GOT3 (cell line): ENCODE results near the gene ZXDA.
"Not testable (repeated sequence)": the region's sequence is repeated elsewhere in the genome, so short reads cannot be mapped to it uniquely, and the experiment has no call there.

Experiments
- DNase-seq: peaks from one replicate; lab custom pipeline; 2025; ENCODE audit warnings: mixed read lengths; lab: John Stamatoyannopoulos, UW

Gene ZXDA, protein sequence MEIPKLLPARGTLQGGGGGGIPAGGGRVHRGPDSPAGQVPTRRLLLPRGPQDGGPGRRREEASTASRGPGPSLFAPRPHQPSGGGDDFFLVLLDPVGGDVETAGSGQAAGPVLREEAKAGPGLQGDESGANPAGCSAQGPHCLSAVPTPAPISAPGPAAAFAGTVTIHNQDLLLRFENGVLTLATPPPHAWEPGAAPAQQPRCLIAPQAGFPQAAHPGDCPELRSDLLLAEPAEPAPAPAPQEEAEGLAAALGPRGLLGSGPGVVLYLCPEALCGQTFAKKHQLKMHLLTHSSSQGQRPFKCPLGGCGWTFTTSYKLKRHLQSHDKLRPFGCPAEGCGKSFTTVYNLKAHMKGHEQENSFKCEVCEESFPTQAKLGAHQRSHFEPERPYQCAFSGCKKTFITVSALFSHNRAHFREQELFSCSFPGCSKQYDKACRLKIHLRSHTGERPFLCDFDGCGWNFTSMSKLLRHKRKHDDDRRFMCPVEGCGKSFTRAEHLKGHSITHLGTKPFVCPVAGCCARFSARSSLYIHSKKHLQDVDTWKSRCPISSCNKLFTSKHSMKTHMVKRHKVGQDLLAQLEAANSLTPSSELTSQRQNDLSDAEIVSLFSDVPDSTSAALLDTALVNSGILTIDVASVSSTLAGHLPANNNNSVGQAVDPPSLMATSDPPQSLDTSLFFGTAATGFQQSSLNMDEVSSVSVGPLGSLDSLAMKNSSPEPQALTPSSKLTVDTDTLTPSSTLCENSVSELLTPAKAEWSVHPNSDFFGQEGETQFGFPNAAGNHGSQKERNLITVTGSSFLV

DNA sequence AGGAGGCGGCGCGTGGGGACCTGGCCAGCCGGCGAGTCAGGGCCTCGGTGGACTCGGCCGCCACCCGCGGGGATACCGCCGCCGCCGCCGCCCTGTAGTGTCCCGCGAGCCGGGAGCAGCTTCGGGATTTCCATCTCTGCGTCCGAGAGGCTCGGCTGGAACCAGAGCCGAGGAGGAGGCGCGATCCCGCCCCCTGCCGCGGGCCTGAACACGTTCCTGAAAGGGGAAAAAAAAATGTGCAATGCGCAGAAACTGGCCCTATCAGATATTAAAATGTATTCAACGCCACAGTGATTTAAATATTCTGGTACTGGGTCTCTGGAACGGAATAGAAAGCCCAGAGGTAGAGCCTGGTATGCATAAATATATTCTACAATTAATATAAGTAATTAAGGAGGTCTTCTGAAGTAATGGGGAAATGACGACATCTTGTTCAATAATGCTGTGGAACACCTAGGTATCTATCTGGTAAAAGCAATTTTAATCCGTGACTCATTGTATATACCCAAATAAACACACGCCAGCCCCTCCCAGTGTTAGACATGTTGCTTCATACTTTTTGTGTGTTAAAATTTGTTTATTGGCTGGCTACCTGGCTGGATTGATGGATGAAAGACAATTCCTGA is at the start of gene ZXDA:
TSS of gene ZXDA (minus strand) at position 172 of the 626 bp plus-strand sequence. CDS start at position 134, 38 bp downstream.
- DNase-seq, result not testable (repeated sequence)

DNA sequence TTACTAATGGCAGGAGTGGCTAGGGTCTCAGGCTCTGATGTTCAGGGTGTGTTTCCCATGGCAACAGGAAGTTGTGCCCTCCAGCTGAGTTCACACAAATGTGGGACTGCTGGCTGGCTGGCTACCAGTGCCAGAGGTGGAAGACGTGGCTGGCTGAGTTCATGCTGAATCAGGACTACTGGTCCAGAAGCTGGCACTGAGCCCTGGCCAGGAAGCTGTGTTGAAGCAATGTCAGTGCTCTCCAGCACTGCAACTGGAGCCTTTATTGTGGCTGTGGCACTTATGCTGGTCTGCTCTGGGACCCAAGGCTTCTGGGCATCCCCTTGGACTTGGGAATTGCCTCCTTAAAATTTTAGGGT is 42.0 kb upstream of the ZXDA start:
- DNase-seq, result no peak

DNA sequence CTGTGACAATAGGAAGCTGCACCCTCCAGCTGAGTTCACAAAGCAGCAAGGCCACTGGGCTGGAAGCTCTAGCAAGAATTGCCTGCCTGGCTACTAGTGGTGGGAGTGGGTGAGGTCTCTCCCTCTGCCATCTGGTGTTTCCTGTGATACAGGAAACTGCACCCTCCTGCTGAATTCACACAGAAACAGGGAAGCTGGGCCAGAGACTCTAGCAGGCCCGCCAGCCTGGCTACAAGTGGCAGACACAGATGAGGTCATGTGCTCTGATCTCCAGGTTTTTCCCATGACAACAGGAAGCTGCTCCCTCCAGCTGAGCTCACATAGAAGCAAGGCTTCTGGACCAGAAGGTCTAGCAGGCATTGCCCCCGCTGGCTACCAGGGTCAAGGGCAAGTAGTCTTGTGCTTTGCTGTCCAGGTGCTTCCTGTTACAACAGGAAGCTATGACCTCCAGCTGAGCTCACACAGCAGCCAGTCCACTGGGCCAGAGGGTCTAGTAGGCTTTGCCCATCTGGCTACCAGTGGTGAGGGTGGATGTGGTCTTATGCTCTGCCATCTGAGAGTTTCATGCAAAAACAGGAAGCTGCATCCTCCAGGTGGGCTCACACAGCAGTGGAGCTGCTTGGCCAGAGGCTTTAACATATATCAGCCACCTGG is 41.5 kb upstream of the ZXDA start:
- DNase-seq, result no peak

DNA sequence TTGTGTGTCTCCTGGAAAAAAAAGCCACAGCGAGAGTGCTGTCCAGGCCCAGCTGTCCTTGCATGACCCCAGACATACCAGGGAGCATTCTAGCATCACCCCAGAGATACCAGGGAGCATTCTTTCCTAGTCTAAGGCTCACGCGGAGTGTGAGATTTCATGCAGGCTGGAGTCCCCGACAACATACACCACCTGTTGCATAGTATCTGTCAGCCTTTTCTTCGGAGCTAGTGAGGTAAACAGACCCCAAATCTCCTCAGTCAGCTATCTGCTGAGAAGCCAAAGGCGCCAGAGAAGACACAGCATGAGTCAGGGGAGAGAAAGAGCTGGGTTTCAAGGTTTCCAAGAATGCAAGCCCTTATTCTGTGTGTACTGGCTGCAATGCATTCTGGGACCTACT is 23.1 kb upstream of the ZXDA start:
- no peak for DNase-seq

DNA sequence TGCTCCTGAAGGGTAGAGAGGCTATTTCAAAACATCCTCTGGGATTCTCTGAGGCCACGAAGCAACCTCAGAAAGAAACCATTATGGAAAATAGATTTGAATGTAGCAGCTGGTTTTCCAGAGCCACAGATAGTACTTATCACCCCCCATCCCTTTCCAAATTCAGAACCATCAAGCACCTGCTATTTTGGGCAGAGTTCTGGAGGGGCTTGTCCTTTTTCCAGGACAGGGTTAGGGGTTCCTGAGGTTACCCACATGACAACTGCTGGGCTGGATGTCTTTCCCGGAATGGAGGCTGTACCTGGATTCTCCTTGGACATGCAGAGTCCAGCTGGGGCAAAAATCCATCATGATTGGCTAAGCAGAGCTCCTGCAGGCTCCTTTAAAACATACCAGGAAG is 22.0 kb upstream of the ZXDA start:
- no peak for DNase-seq

DNA sequence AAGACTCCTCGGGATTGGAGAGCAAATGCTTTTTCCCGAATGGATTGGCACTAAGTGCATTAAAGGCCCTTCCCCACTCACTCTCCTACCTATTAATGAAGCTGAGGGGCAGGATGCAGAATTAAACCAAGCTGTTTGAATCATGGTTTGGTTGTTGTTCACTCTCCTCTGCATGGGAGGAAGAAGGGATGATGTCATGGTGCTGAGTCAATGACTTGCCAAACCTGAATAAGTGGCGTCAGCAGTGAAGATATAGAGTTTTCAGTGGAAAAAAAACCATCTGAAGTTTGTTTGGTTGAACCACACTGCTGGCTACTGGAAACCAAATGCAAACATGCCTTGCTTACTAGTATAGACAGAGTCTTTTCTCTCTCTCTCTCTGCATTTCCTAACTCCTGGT is 19.8 kb upstream of the ZXDA start:
- DNase-seq, result no peak

DNA sequence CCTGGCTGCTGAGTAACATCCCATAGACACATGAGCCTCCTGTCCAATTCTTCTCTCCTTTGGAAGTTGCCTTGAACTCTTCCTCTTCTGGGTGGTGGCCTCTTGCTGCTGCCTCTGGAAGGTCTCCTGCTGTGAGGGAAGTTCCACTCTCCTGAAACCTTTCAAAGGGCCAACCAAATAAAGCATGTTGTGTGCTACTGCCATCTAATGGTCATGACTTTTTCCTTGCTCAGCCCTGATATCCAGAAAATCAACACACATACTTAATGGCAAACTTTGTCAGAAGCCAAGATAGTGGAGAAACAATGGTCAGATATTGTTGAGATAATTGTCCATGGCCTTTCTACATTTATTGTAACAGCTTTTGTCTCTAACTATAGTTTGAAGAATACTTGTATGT is 19.1 kb upstream of the ZXDA start:
- DNase-seq, result no peak

DNA sequence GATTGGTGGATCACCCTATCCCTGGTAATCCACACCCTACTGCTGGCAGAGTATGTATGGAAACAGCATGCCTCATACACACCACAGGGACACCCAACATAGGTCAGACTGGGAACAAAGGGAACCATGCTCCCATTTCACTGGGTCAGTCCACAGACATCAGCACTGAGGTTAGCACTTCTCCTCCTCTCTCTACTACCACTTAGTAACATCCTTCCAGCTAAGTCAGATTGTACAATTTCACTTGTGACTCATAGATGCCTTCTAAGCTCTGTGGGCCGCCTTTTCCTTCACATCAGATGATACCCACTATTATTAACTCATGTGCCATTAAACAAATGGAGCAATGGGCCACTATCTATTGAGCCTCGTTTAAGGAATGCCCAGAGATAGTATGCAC is 15.5 kb upstream of the ZXDA start:
- DNase-seq, result no peak

DNA sequence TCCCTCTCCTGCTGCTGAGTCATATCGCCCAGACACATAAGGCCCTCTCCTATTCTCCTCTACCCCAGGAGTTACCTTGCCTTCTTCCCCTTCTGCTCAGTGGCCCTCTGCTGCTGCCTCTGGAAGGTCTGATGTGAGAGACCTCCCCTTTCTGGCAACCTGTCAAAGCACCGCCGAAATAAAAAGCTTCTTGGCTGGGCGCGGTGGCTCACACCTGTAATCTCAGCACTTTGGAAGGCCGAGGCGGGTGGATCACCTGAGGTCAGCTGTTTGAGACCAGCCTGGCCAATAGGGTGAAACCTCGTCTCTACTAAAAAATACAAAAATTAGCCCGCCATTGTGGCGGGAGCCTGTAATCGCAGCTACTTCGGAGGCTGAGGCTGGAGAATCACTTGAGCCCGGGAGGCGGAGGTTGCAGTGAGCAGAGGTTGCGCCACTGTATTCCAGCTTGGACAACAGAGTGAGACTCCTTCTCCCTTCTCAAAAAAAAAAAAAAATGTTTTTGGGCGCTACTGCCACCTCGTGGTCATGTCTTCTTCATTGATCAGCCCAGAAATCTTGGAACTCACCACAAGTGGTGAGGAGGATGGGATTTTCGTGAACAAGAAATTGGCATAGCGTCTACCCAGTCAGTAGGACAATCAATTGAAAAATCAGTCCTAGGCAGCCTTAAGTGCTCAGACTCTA is 8.6 kb upstream of the ZXDA start:
- DNase-seq, result no peak

DNA sequence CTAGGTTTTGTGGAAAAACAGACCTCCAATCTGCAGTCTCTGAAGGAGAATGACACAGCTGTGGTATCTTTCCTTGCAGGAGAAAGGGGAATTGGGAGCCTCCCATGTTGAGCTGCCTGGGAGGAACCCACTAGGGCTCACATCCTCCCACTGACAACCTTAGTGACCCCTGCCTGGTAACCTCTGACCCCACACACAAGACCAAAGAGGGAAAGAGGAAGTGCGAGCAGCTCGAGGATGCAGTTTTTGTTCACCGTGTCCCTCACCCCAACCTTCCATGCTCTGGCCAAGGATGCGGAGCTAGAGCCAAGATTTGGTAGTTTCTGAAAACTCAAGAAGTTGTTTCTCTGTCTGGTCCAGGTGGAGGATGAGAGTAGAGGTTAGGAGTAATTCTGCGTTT is 5.4 kb upstream of the ZXDA start:
- no peak for DNase-seq

DNA sequence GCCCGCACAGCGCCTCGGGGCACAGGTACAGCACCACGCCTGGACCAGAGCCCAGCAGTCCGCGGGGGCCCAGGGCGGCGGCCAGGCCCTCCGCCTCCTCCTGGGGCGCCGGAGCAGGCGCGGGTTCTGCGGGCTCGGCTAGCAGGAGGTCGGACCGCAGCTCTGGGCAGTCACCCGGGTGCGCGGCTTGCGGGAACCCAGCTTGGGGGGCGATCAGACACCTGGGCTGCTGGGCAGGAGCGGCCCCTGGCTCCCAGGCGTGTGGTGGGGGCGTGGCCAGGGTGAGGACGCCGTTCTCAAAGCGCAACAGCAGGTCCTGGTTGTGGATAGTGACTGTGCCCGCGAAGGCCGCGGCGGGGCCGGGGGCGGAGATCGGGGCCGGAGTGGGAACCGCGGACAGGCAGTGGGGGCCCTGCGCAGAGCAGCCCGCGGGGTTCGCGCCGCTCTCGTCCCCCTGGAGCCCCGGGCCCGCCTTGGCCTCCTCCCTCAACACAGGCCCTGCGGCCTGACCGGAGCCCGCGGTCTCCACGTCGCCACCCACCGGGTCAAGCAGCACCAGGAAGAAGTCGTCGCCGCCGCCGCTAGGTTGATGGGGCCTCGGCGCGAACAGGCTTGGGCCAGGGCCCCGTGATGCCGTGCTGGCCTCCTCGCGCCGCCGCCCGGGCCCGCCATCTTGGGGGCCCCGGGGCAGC is 517 bp downstream of the ZXDA start:
- not testable (repeated sequence) for DNase-seq

DNA sequence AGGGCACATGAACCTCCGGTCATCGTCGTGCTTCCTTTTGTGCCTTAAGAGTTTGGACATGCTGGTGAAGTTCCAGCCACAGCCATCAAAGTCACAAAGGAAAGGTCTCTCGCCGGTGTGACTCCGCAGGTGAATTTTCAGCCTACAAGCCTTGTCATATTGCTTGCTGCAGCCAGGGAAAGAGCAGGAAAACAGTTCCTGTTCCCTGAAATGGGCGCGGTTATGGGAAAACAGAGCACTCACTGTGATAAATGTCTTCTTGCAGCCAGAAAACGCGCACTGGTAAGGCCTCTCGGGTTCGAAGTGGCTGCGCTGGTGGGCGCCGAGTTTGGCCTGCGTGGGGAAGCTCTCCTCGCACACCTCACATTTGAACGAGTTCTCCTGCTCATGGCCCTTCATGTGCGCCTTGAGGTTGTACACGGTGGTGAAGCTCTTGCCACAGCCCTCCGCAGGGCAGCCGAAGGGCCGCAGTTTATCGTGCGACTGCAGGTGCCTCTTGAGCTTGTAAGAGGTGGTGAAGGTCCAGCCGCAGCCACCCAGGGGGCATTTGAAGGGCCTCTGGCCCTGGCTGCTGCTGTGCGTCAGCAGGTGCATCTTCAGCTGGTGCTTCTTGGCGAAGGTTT is 1.2 kb downstream of the ZXDA start:
- DNase-seq, result not testable (repeated sequence)

DNA sequence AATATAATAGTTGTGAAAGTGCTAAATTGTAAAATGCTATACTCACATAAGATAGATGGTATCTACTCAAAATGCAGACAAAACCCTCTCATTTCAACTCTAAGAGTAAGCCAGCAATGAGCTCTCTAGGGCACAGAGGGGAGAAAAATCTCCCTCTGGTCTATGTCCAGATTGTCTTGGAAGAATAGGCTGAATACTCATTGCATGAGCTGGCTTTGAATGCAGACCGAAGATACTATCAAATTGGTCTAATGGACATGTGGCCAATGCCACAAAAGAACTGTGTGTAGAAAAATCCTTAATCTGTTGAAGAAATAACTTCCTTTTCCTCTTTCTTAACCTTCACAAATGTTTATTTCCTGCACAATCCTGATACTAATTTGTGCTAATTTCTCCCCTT is 3.5 kb downstream of the ZXDA start:
- DNase-seq, result no peak

DNA sequence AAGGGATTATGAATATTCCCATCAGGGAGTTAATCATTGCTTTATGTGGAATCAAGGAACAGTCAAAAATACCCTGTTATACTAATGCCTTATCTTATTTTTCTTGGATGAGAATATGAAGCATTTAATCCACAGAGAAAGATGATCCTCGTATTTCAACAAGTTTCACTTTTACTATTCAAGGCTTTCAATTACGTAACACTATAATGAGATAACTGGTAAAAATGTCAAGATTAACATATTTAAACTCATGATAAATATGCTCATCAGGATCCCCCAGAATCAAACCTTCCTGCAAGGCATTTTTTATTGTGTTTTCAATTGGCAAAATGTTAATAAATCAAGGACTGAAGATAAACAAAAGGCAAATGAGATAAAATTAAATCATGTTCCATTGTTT is 5.1 kb downstream of the ZXDA start:
- DNase-seq, result no peak

DNA sequence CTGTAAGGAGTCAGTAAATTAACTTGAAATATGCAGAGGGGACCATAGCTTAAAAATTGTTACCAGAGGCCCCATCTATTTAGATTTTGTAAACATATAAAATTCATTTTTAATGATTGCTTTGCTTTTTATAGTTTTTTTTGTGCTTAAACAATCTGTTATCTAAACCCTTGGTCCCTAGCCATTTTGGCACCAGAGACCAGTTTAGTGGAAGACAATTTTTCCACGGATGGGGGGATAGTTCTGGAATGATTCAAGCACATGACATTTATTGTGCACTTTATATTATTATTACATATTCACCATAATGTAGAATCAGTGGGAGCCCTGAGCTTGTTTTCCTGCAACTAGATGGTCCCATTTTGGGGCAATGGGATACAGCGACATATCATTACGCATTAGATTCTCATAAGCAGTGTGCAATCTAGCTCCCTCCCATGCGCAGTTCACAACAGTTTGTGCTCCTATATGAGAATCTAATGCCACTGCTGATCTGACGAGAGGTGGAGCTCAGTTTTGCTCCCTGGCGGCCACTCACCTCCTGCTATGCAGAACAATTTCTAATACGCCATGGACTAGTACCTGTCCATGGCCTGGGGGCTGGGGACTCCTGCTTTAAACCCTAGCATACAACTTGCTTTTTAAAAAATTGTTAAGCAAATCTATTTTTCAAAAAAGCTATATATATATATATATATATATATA is 5.9 kb downstream of the ZXDA start:
- no peak for DNase-seq

DNA sequence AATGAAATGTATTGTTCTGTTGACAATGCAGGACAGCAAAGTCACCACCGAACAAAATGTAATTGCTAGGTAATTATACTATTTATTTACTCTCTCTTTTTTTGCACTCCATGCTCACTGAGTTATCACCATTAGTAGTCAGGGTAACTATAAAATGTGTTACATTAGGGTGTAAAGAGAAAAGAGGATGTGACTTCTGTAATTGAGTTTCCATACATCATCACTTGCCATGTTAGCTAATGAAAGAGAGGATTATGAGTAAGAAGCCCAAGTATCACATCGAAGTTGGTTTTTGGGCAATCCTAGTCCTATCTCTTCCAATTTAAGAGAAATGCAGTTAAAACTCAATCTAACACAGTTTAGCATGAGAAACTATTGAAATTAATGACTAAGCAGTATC is 7.6 kb downstream of the ZXDA start:
- DNase-seq, result no peak

DNA sequence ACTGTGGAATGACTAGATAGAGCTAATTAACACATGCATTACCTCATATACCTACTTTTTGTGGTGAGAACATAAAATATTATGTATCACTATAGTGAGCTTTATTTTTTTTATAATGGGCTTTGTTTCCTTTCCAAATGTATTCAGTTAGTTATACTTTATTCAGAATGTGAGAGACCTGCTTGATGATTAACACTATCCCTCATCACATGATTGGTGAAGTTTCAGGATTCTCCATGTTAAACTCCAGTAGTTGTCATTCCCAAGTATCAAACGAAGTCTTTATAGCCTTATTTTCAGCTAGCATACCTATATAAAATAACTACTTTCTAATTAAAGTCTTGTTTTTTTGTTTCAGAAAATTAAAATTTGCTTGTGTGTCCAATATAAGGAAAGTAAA is 8.8 kb downstream of the ZXDA start:
- DNase-seq, result no peak

DNA sequence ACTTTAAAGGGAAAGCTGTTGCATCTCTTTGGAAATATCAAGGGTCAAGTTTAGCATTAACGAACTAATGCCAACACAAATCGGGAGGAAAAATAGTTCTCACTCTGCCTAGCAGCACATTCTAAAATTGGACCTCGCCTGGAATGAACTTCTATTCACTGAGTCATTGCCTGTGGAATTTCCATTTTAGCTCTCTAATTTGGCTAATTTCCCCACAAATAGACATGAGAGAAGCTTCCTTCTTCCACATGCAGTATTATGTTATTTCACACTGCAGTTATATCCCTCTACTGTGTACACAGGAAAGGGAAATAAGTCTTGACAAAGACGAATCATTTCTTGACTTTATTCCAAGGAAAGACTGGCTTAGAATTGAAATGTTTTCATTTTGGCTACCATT is 9.3 kb downstream of the ZXDA start:
- DNase-seq, result no peak

DNA sequence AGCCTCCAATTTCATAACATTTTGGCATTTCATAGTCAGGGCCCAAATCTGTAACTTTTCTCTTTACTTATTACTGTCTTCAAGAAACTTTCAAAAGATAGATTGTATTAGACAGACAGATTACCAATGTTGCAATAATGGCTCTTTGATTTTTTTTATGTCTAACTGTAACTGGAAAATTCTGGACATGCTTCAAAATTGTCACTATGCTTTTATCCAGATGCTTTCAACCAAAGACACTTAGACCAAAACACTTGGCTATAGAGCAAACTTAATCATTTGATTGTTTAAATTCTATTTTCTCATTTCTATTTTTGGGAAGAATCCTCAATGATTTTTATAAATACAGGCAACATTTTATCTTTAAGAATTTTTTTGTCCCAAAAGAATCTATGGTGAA is 10.4 kb downstream of the ZXDA start:
- no peak for DNase-seq

DNA sequence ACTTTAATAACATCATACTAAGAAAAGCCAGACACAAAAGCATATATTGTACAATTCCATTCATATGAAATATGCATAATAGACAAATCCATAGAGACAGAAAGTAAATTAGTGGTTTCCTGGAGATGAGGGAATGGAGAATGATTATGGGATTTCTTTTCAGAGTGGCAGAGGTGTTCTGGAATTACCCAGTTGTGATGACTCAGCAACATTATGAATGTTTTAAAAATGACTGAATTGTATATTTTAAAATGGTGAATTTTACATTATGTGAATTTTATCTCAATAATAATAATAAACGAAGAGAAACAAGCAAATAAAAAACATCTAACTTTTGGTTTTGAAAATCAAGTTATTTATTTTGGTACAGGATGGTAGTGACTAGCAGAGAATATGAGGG is 11.2 kb downstream of the ZXDA start:
- no peak for DNase-seq
